Activated CD4-positive, alpha-beta T cell treated with anti-CD3 and anti-CD28 coated beads, Interleukin-2, Interleukin-6, amounts not matched to agents 100 ng/mL and 50 ng/mL, durations not matched to agents 16 hours and 8 hours (primary cell): ENCODE results near the gene ITGA8.
"Not testable (repeated sequence)": the region's sequence is repeated elsewhere in the genome, so short reads cannot be mapped to it uniquely, and the experiment has no call there.

Experiments used
- DNase-seq: peaks from one replicate; pipeline ENCODE4 v3.0.0-alpha.2; 2020

The ITGA8 gene

GRCh38 chr10:15486404-15486803 lies 233.3 kb downstream of the ITGA8 start:
- no peak for DNase-seq

- DNase-seq, result no peak
These were observed 233.9 kb downstream of the ITGA8 start for GRCh38 chr10:15485684-15486316.

GRCh38 chr10:15485027-15485426 lies 234.7 kb downstream of the ITGA8 start:
- no peak for DNase-seq

- DNase-seq, result no peak
These were observed 235.6 kb downstream of the ITGA8 start for GRCh38 chr10:15484128-15484527.

- DNase-seq, result no peak
These were observed 236.3 kb downstream of the ITGA8 start for GRCh38 chr10:15483215-15484075.

GRCh38 chr10:15482156-15482555 lies 237.6 kb downstream of the ITGA8 start:
- no peak for DNase-seq

- no peak for DNase-seq
These were observed 240.8 kb downstream of the ITGA8 start for GRCh38 chr10:15478950-15479349.

- no peak for DNase-seq
These were observed 241.3 kb downstream of the ITGA8 start for GRCh38 chr10:15478429-15478828.

- no peak for DNase-seq
These were observed 243.4 kb downstream of the ITGA8 start for GRCh38 chr10:15476337-15476736.

GRCh38 chr10:15475439-15475838 lies 244.3 kb downstream of the ITGA8 start:
- DNase-seq, result not testable (repeated sequence)

- DNase-seq, result no peak
These were observed 245.1 kb downstream of the ITGA8 start for GRCh38 chr10:15474671-15475070.

- no peak for DNase-seq
These were observed 246.3 kb downstream of the ITGA8 start for GRCh38 chr10:15473396-15473767.

- DNase-seq, result no peak
These were observed 247.0 kb downstream of the ITGA8 start for GRCh38 chr10:15472431-15473395.

GRCh38 chr10:15472008-15472407 lies 247.7 kb downstream of the ITGA8 start:
- DNase-seq, result no peak

GRCh38 chr10:15469111-15469510 lies 250.6 kb downstream of the ITGA8 start:
- no peak for DNase-seq

GRCh38 chr10:15464381-15464780 lies 255.3 kb downstream of the ITGA8 start:
- DNase-seq, result no peak
